RWPE2 (cell line): ENCODE data around the gene ACOT11.
A peak's percentile ranks its signal among the peaks of the same experiment; 100 is the strongest.

Experiments
- ATAC-seq: fragments of 200-7000 bp; cut with Tn5 transposase; 3 replicates; pipeline ENCODE4 v1.9.1; 2021; ENCODE audit warnings: low read depth
- DNase-seq: peaks from one replicate; pipeline ENCODE4 v3.0.0-alpha.2; 2020; ENCODE audit warnings: low spot score
- H3K27ac ChIP-seq: fragments of 450-650 bp; 2 replicates; pipeline ENCODE4 v1.5.1; 2017; ENCODE audit warnings: mild to moderate bottlenecking; ENCODE audit not compliant: poor library complexity, severe bottlenecking
- H3K27me3 ChIP-seq: fragments of 250-450 bp; sonication (Bioruptor Pico); 2 replicates; pipeline ENCODE4 v1.5.1; 2021; ENCODE audit warnings: mild to moderate bottlenecking, moderate library complexity; ENCODE audit not compliant: insufficient read depth, poor library complexity, severe bottlenecking
- H3K36me3 ChIP-seq: fragments of 250-450 bp; sonication (Bioruptor Pico); 2 replicates; pipeline ENCODE4 v1.5.1; 2020; ENCODE audit warnings: low read depth, mild to moderate bottlenecking, moderate library complexity
- H3K4me1 ChIP-seq: fragments of 250-450 bp; sonication (Bioruptor Pico); 2 replicates; pipeline ENCODE4 v1.5.1; 2021; ENCODE audit warnings: mild to moderate bottlenecking, moderate library complexity; ENCODE audit not compliant: insufficient read depth, poor library complexity, severe bottlenecking
- H3K4me3 ChIP-seq: fragments of 250-450 bp; sonication (Bioruptor Pico); 2 replicates; pipeline ENCODE4 v1.5.1; 2021; ENCODE audit warnings: mild to moderate bottlenecking, moderate library complexity; ENCODE audit not compliant: severe bottlenecking
- H3K9me3 ChIP-seq: fragments of 250-450 bp; sonication (Bioruptor Pico); 2 replicates; pipeline ENCODE4 v1.5.1; 2021; ENCODE audit warnings: mild to moderate bottlenecking, moderate library complexity; ENCODE audit not compliant: severe bottlenecking
- CTCF ChIP-seq: fragments of 450-650 bp; IDR thresholded peaks from one replicate; pipeline ENCODE4 v1.5.1; 2017; ENCODE audit warnings: mild to moderate bottlenecking, moderate library complexity; ENCODE audit not compliant: poor library complexity, severe bottlenecking

ACOT11 gene

GRCh38 chr1:54537611-54538010 is 10.4 kb upstream of the ACOT11 start:
- H3K4me1 ChIP-seq = no peaks in the 10 kb centered on the region
- no peak overlapping the region for H3K27ac ChIP-seq
- no peaks in the 10 kb centered on the region for H3K27me3 ChIP-seq
- H3K4me3 ChIP-seq = no peak overlapping the region
- no peak for DNase-seq
- H3K36me3 ChIP-seq = no peaks in the 10 kb centered on the region
- H3K9me3 ChIP-seq = no peaks in the 10 kb centered on the region
- TF ChIP-seq CTCF = no peak
- no peak for ATAC-seq

- Histone ChIP-seq H3K4me1 (peaks cover 7% of the 10 kb centered on the region), H3K9me3 (no peaks in the 10 kb centered on the region), H3K36me3 (no peaks in the 10 kb centered on the region), H3K27me3 (no peaks in the 10 kb centered on the region), H3K4me3 (no peak overlapping the region), H3K27ac (no peak overlapping the region)
- no peak for TF ChIP-seq CTCF
- DNase-seq (no peak), ATAC-seq (no peak)
Observed at GRCh38 chr1:54538538-54538937, 9.5 kb upstream of the ACOT11 start.

- Histone ChIP-seq H3K4me1 (peaks cover 13% of the 10 kb centered on the region), H3K36me3 (no peaks in the 10 kb centered on the region), H3K27ac (peak overlapping the region; percentile 94), H3K4me3 (no peak overlapping the region), H3K9me3 (no peaks in the 10 kb centered on the region), H3K27me3 (no peaks in the 10 kb centered on the region)
- no peak for ATAC-seq
- no peak for TF ChIP-seq CTCF
- no peak for DNase-seq
Observed at GRCh38 chr1:54540582-54541295, 7.3 kb upstream of the ACOT11 start.

- Histone ChIP-seq H3K9me3 (no peaks in the 10 kb centered on the region), H3K27ac (peak overlapping the region; percentile 94), H3K27me3 (no peaks in the 10 kb centered on the region), H3K36me3 (no peaks in the 10 kb centered on the region), H3K4me1 (peaks cover 13% of the 10 kb centered on the region), H3K4me3 (peak overlapping the region; percentile 29)
- TF ChIP-seq CTCF = peak; percentile 44
- DNase-seq = peak; percentile 97
- ATAC-seq = peak; percentile 95
Observed at GRCh38 chr1:54542120-54542961, 5.7 kb upstream of the ACOT11 start.
